Small intestine (tissue), 7 donors: ENCODE measurements around the gene APP. TPM values are rescaled to one million over a fixed set of nuclear protein-coding genes. Genes with fewer than 3 reads are reported as not detected.

Experiments
- DNase-seq, 2 donors: peaks; one replicate each; pipeline versions ENCODE4 v3.0.0 to v3.0.0-alpha.2; 2013
- FAIRE-seq: peaks from 2 replicates; lab custom pipeline; 2012; peaks lifted over from hg19 to GRCh38; lab: Jason Lieb, UNC
- H3K27ac ChIP-seq, 3 donors: one replicate each; pipeline ENCODE4 v1.5.1; 2013; ENCODE audit warnings: low read length in 2 of 3, mild to moderate bottlenecking in 2 of 3, control low read depth in 1 of 3, inconsistent platforms in 1 of 3, low read depth in 1 of 3, moderate library complexity in 1 of 3
- H3K27me3 ChIP-seq, 3 donors: one replicate each; pipeline ENCODE4 v1.6.1; 2013; ENCODE audit warnings: low read length in 3 of 3, inconsistent platforms in 1 of 3; ENCODE audit not compliant: control insufficient read depth in 3 of 3, insufficient read depth in 3 of 3
- H3K36me3 ChIP-seq, 3 donors: one replicate each; pipeline ENCODE4 v1.6.1; 2013; ENCODE audit warnings: low read length in 3 of 3, inconsistent platforms in 1 of 3, low read depth in 1 of 3, mild to moderate bottlenecking in 1 of 3, moderate library complexity in 1 of 3; ENCODE audit not compliant: control insufficient read depth in 3 of 3, insufficient read depth in 2 of 3
- H3K4me1 ChIP-seq, 3 donors: one replicate each; pipeline ENCODE4 v1.6.1; 2013; ENCODE audit warnings: low read length in 2 of 3, inconsistent platforms in 1 of 3, low read depth in 1 of 3, mild to moderate bottlenecking in 1 of 3, moderate library complexity in 1 of 3; ENCODE audit not compliant: control insufficient read depth in 3 of 3, insufficient read depth in 2 of 3
- H3K4me3 ChIP-seq, 3 donors: one replicate each; pipeline ENCODE4 v1.5.1; 2013; ENCODE audit warnings: low read length in 3 of 3, control low read depth in 1 of 3, inconsistent platforms in 1 of 3, low read depth in 1 of 3, mild to moderate bottlenecking in 1 of 3, moderate library complexity in 1 of 3
- H3K9me3 ChIP-seq, 2 donors: one replicate each; pipeline ENCODE4 v1.6.1; 2013; ENCODE audit warnings: low read depth in 1 of 2, low read length in 1 of 2; ENCODE audit not compliant: control insufficient read depth in 2 of 2, insufficient read depth in 1 of 2
- WGBS, 3 donors: extraction: QIAGEN DNeasy Blood & Tissue Kit; methylation state at CpG; one replicate each; pipeline ENCODE4 v1.1.7; 2013; 5-methylcytosine and 5-hydroxymethylcytosine counted together
- polyA plus RNA-seq, 4 donors: library from polyadenylated mRNA; stranded (reverse) in 3 of 4; unstranded in 1 of 4; fragments of 200-250 nt in 3 of 4; fragments of 120-200 nt in 1 of 4; gene quantifications; one replicate each; pipeline versions ENCODE4 v1.2.1 to v1.2.3, GENCODE V29; 2013
- donor health status: healthy with polysubstance abuse.
- donor health status: control.
- donor health status: control.
- donor health status: Bipolar disorder and iron deficiency.
- donor health status: healthy.

The APP gene
- polyA plus RNA-seq, 4 donors: 28.6 to 319 (median 124) TPM

DNA sequence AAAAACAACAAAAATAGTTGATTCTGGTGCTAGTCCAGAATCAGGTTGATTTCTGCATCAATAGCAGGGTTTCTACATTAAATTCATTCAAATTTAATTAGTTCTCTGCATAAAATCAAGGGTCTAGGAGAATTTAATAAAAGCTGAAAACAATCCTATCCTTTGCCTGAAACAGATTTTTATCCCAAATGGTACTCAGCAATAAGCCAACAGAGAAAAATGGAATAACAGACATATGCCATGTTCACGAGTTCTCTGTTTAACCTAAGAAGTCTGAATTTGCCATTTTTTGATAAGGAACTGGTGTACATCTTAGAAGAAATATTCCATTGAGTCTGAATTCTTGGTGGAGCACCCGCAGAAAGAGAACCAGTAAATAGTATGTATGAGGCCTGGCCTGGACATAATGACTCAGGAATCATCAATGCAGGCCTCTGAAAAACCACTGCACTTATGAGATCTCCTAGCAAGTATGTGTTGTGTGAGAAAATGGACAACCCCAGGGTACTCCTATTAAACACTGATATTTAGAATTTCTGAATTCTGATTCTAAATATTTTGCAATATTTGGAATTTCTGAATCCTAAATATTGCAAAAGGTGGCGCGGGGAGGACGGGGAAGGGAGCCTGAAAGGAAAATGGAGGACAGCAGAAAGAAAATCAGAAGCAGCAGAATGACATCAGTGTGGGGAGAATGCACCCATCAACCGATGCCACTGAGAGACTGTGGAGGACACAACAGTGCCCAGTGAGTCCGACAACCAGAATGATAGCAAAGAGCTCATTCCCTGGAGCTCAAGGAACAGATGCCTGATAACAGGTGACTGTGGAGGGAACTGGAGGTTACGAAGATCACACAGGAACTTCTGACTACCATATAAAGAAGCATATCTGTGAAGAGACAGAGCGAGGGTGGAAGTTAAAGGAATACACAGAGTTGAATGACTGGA, 97.6 kb downstream of the APP start:
- 87 to 95% (median 92%) methylated on average over 9 of the region's 9 CpGs for WGBS, 3 donors
- peaks cover 6 to 13% (median 10%) of the 10 kb centered on the region in 3 donors for H3K4me1 ChIP-seq
- H3K27me3 ChIP-seq: no peaks in the 10 kb centered on the region
- no peaks in the 10 kb centered on the region for H3K36me3 ChIP-seq
- FAIRE-seq (no peak), DNase-seq (no peak)
- H3K9me3 ChIP-seq: no peaks in the 10 kb centered on the region
- no peak overlapping the region for H3K4me3 ChIP-seq
- H3K27ac ChIP-seq: no peak overlapping the region

DNA sequence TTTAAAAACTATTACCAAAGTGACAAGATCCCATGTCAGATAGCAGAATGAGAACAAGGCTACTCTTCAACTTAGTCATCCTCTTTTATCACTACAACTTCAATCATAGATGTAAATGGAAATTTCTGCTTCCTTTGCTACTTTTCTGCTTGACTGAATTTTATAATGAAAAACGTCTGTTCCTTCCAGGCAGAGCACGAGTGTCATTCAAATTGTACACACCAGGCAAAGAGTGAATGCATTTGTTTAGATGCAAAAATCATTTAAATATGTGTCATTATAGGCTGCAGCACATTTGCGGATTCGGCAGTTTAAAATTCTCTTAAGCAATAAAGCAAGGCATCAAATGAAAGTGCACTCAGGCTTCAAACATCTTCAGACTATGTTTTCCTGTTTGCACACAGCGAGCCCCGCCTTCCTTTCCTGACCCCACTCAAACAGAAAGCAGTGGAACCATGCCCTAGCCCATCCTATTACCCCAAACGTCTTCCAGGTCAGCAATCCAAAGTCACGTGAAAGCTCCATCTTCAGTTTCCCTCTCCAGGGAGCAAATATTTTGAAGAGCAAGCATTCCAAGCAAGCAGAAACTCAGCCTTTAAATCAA, 99.6 kb downstream of the APP start:
- H3K4me3 ChIP-seq: peak overlapping the region in 1 of 3 donors; percentile 2
- H3K27me3 ChIP-seq: no peaks in the 10 kb centered on the region
- no peaks in the 10 kb centered on the region for H3K36me3 ChIP-seq
- 18 to 42% (median 37%) methylated on average over 8 of the region's 8 CpGs for WGBS, 3 donors
- no peak for FAIRE-seq
- H3K27ac ChIP-seq: peak overlapping the region in 2 of 3 donors; percentile 8 to 55
- DNase-seq: peak; percentile 31 to 32
- H3K4me1 ChIP-seq: peaks cover 6 to 13% (median 10%) of the 10 kb centered on the region in 3 donors
- no peaks in the 10 kb centered on the region for H3K9me3 ChIP-seq

DNA sequence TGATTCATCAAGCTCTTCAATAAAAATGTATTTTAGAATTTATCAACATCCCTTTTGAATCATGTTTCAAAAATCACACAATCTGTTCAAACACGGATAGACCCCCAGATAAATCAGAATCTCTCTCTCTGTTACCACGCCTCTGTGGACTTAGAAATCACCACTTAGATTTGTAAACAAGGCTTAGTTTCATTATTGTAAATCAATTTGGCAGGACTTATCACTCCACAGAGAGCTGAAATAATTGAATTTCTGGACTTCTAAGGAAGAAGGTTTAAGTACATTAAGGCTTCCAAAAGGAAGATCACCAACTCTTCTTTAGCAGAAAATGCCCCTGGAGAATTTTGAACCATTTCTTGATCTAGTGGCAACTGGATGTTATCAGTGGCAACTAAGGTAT, 100.4 kb downstream of the APP start:
- Histone ChIP-seq H3K27me3 (no peaks in the 10 kb centered on the region), H3K36me3 (no peaks in the 10 kb centered on the region), H3K4me3 (no peak overlapping the region), H3K27ac (no peak overlapping the region), H3K9me3 (no peaks in the 10 kb centered on the region), H3K4me1 (peaks cover 6 to 13% (median 10%) of the 10 kb centered on the region in 3 donors)
- 18 to 39% (median 35%) methylated on average over 2 of the region's 2 CpGs for WGBS, 3 donors
- DNase-seq: peak in 1 of 2 donors; percentile 27
- FAIRE-seq: no peak

DNA sequence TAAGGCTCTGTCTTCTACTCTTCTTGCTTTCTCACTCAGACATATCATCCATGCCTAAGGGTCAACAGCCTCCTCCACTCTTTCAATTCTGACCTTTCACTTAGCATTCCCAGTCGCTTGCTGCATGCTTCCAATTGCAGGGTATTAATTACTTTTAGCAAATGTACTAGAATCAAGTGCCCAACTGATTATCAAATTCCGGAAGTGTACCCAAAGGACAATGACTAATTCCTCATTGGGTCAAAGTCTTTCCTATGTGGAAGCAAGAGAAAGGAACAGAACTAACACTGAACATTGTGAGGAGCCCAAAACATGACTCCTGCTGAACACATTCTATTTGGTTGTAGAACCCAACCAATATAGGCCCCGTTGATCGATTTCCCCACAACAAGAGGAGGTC, 101.8 kb downstream of the APP start:
- FAIRE-seq (no peak), DNase-seq (peak; percentile 23 to 90)
- Histone ChIP-seq H3K27ac (peak overlapping the region in 2 of 3 donors; percentile 7 to 62), H3K4me3 (no peak overlapping the region), H3K36me3 (no peaks in the 10 kb centered on the region), H3K27me3 (no peaks in the 10 kb centered on the region), H3K4me1 (peaks cover 6 to 13% (median 10%) of the 10 kb centered on the region in 3 donors), H3K9me3 (no peaks in the 10 kb centered on the region)
- 33 to 69% (median 50%) methylated on average over 4 of the region's 4 CpGs for WGBS, 3 donors

DNA sequence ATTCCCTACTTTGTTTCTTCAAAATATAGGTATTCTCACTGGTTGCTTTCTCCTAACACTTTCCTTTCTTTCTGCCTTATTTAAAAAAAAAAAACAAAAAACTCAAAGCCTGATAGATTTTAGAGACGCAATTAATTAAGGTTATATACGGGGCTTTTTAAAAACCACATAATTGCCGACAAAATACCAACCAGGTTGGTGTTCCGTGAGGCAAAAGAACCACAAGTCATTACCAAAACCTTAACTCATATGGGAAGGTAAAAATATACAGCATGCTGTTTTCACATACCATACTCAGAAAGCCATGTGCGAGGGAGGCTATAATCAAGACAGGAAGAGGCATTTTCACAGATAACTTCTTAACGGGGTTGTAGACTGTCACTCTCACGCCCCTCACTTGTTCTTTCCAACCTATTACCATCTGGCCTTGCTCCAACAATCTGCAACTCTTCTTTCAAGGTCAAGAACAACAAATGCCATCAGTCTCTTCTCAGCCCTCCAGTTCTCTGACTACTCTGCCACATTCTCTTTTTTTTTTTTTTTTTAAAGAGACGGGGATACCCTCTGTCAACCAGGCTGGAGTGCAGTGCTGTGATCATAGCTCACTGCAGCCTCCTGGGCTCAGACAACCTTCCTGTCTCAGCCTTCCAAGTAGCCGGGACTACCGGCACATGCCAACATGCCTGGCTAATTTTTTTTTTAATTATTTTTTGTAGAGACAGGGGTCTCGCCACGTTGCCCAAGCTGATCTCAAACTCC, 102.6 kb downstream of the APP start:
- FAIRE-seq: no peak
- no peaks in the 10 kb centered on the region for H3K27me3 ChIP-seq
- 68 to 73% (median 72%) methylated on average over 12 of the region's 12 CpGs for WGBS, 3 donors

DNA sequence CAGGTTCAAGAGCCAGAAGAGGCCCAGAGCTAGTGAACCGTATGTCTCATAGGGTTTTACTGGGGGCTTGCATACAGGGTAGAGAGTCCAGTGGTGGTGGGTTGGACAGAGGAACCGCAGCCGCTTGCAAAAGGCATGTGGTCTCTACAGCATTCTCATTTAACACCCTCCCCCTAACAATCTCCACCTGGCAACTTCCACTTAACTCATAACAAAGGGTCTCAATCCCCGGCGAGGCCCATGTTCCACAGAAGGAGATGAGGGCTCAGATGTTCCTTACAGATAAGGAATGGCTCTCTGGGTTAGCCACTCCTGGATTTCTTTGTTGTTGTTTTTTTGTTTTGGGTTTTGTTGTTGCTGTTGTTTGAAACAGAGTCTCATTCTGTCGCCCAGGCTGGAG, 106.1 kb downstream of the APP start:
- no peaks in the 10 kb centered on the region for H3K36me3 ChIP-seq
- peaks cover 0 to 9% (median 6%) of the 10 kb centered on the region in 3 donors for H3K4me1 ChIP-seq
- 92 to 93% (median 93%) methylated on average over 6 of the region's 6 CpGs for WGBS, 3 donors
- no peaks in the 10 kb centered on the region for H3K27me3 ChIP-seq
- no peaks in the 10 kb centered on the region for H3K9me3 ChIP-seq
- DNase-seq (no peak), FAIRE-seq (no peak)
- no peak overlapping the region for H3K27ac ChIP-seq
- H3K4me3 ChIP-seq: no peak overlapping the region

More for the DNA sequence above, 102.6 kb downstream of the APP start:
- H3K36me3 ChIP-seq: no peaks in the 10 kb centered on the region
- H3K27ac ChIP-seq: peak overlapping the region in 2 of 3 donors; percentile 5 to 53
- H3K9me3 ChIP-seq: no peaks in the 10 kb centered on the region
- H3K4me3 ChIP-seq: no peak overlapping the region
- no peak for DNase-seq
- H3K4me1 ChIP-seq: peaks cover 6 to 13% (median 10%) of the 10 kb centered on the region in 3 donors

DNA sequence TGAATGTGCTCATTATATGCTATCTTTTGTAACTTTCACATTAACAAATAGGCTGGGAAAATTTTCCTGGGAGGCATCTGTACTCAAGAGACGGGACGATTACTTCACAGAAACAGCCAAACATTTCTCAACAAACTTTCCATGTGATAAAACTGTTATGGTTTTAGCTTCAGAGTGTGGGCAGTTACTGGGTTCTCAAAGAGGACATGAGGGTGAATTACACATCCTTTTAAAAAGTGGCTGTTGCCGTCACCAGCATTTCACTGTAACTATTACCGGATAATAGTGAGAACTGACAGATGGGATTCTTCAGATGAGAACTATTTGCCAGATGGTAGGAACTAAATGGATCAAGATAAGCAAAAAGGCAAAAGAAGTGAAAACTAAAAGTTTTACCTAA, 109.1 kb downstream of the APP start:
- no peaks in the 10 kb centered on the region for H3K27me3 ChIP-seq
- H3K36me3 ChIP-seq: no peaks in the 10 kb centered on the region
- no peaks in the 10 kb centered on the region for H3K4me1 ChIP-seq
- no peak overlapping the region for H3K27ac ChIP-seq
- H3K4me3 ChIP-seq: no peak overlapping the region
- H3K9me3 ChIP-seq: no peaks in the 10 kb centered on the region
- FAIRE-seq (no peak), DNase-seq (no peak)
- 74 to 93% (median 80%) methylated on average over 4 of the region's 4 CpGs for WGBS, 3 donors
